ENCODE data around the gene EXOC6B. TPM values are rescaled to one million over a fixed set of nuclear protein-coding genes. Genes with fewer than 3 reads are reported as not detected.

The EXOC6B gene
- total RNA-seq, 4 donors from 2014 or later, result 15.7 to 58.4 (median 37.9) TPM

- Histone ChIP-seq H3K4me3 (no peak overlapping the region), H3K36me3 (no peaks in the 10 kb centered on the region), H3K9me3 (no peaks in the 10 kb centered on the region), H3K4me1 (peaks cover 0 to 10% (median 8%) of the 10 kb centered on the region in 4 donors), H3K27me3 (peaks cover 53% of the 10 kb centered on the region), H3K27ac (no peak overlapping the region)
- 52 to 71% methylated on average over 5 to 13 of the region's 13 CpGs for WGBS, 2 donors (ENCODE audit: low coverage in 1 of 2)
- no peak for DNase-seq
- intact Hi-C loops (cut with DNase I; ENCODE audit: low total_unique reads), result loop anchor here (2.0 kb wide), 1 partner anchor 90 kb away; no protein-coding TSS in a partner anchor
- in situ Hi-C loops (cut with MboI; ENCODE audit: low pct_ligation_motif_present in 1 of 4, low pct_unique_long_range_greater_than_20kb in 1 of 4, low sequenced_read_pairs in 3 of 4), result loop anchor here in 1 of 4 donors (10.0 kb wide), 1 partner anchor 88 kb away; no protein-coding TSS in a partner anchor
- TF ChIP-seq EP300 (IDR thresholded peaks at IDR 0.05; ENCODE audit: low read depth) (no peak), POLR2AphosphoS5 (IDR thresholded peaks at IDR 0.05) (no peak), POLR2A (IDR thresholded peaks at IDR 0.05) (no peak)
- TF ChIP-seq, protein P1, sequence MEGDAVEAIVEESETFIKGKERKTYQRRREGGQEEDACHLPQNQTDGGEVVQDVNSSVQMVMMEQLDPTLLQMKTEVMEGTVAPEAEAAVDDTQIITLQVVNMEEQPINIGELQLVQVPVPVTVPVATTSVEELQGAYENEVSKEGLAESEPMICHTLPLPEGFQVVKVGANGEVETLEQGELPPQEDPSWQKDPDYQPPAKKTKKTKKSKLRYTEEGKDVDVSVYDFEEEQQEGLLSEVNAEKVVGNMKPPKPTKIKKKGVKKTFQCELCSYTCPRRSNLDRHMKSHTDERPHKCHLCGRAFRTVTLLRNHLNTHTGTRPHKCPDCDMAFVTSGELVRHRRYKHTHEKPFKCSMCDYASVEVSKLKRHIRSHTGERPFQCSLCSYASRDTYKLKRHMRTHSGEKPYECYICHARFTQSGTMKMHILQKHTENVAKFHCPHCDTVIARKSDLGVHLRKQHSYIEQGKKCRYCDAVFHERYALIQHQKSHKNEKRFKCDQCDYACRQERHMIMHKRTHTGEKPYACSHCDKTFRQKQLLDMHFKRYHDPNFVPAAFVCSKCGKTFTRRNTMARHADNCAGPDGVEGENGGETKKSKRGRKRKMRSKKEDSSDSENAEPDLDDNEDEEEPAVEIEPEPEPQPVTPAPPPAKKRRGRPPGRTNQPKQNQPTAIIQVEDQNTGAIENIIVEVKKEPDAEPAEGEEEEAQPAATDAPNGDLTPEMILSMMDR (IDR thresholded peaks at IDR 0.05), result no peak
These were observed 37.2 kb upstream of the EXOC6B start for GRCh38 chr2:72863046-72863445.

GRCh38 chr2:72862239-72862988 lies 36.6 kb upstream of the EXOC6B start:
- no peak overlapping the region for H3K27ac ChIP-seq
- TF ChIP-seq, protein P1 (IDR thresholded peaks at IDR 0.05), result peak; percentile 90 to 98 (median 97)
- TF ChIP-seq POLR2A (IDR thresholded peaks at IDR 0.05), result no peak
- peaks cover 0 to 10% (median 8%) of the 10 kb centered on the region in 4 donors for H3K4me1 ChIP-seq
- in situ Hi-C loops (cut with MboI; ENCODE audit: low pct_ligation_motif_present in 1 of 4, low pct_unique_long_range_greater_than_20kb in 1 of 4, low sequenced_read_pairs in 3 of 4), result loop anchor here in 1 of 4 donors (10.0 kb wide), 1 partner anchor 88 kb away; no protein-coding TSS in a partner anchor
- H3K9me3 ChIP-seq, result no peaks in the 10 kb centered on the region
- H3K27me3 ChIP-seq, result peaks cover 51% of the 10 kb centered on the region
- WGBS, 2 donors (ENCODE audit: low coverage in 1 of 2), result 3 to 8% methylated on average over 5 to 29 of the region's 33 CpGs
- peak; percentile 90 for DNase-seq
- no peaks in the 10 kb centered on the region for H3K36me3 ChIP-seq
- H3K4me3 ChIP-seq, result peak overlapping the region in 2 of 4 donors; percentile 18 to 31
- intact Hi-C loops (cut with DNase I; ENCODE audit: low total_unique reads), result loop anchor here (2.0 kb wide), 1 partner anchor 90 kb away; no protein-coding TSS in a partner anchor

DNA sequence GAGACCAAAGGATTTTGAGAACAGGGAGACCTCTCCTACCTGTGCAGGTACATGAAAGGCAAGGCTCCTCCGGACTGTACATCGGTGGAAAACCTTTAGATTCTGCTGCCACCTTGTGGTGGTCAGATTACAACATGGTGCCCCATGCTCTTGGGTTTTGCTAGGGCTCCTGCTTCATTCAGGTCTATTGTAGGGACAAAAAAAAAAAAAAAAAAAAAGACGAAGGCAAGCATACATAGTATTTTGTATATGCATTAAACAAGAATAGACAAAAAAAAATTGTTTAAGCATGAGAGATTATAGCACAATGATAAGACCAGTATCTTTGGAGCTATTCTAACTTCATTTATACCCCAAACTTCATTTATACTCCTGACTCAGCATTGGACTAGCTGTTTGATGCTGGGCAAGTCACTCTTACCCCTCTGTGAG lies 34.0 kb upstream of the EXOC6B start:
- no peaks in the 10 kb centered on the region for H3K36me3 ChIP-seq
- peaks cover 54% of the 10 kb centered on the region for H3K27me3 ChIP-seq
- no peaks in the 10 kb centered on the region for H3K9me3 ChIP-seq
- no peak overlapping the region for H3K4me3 ChIP-seq
- DNase-seq, result peak; percentile 78
- intact Hi-C loops (cut with DNase I; ENCODE audit: low total_unique reads) (no loop called here), in situ Hi-C loops (cut with MboI; ENCODE audit: low pct_ligation_motif_present in 1 of 4, low pct_unique_long_range_greater_than_20kb in 1 of 4, low sequenced_read_pairs in 3 of 4) (loop anchor here in 3 of 4 donors (5.0 to 10.0 kb wide), 2 partner anchors 85 to 88 kb away; no protein-coding TSS in a partner anchor)
- 1 to 4% methylated on average over 3 of the region's 3 CpGs for WGBS, 2 donors (ENCODE audit: low coverage in 1 of 2)
- H3K4me1 ChIP-seq, result peaks cover 0 to 10% (median 8%) of the 10 kb centered on the region in 4 donors
- TF ChIP-seq, protein P1 (IDR thresholded peaks at IDR 0.05), result peak; percentile 52 to 64 (median 58)
- TF ChIP-seq EP300 (IDR thresholded peaks at IDR 0.05; ENCODE audit: low read depth), result no peak
- H3K27ac ChIP-seq, result no peak overlapping the region

GRCh38 chr2:72851333-72851732 lies 25.5 kb upstream of the EXOC6B start:
- H3K36me3 ChIP-seq, result no peaks in the 10 kb centered on the region
- in situ Hi-C loops (cut with MboI; ENCODE audit: low pct_ligation_motif_present in 1 of 4, low pct_unique_long_range_greater_than_20kb in 1 of 4, low sequenced_read_pairs in 3 of 4), result loop anchor here in 2 of 4 donors (5.0 to 10.0 kb wide), 2 partner anchors 74 to 77 kb away; no protein-coding TSS in a partner anchor
- WGBS, 2 donors (ENCODE audit: low coverage in 1 of 2), result 64 to 71% methylated on average over 4 to 7 of the region's 7 CpGs

More at GRCh38 chr2:72851333-72851732, 25.5 kb upstream of the EXOC6B start:
- no peaks in the 10 kb centered on the region for H3K9me3 ChIP-seq
- intact Hi-C loops (cut with DNase I; ENCODE audit: low total_unique reads), result no loop called here
- H3K4me1 ChIP-seq, result no peaks in the 10 kb centered on the region
- no peak for TF ChIP-seq POLR2A (IDR thresholded peaks at IDR 0.05)
- TF ChIP-seq POLR2AphosphoS5 (IDR thresholded peaks at IDR 0.05), result no peak
- TF ChIP-seq EP300 (IDR thresholded peaks at IDR 0.05; ENCODE audit: low read depth), result no peak
- TF ChIP-seq, protein P1 (IDR thresholded peaks at IDR 0.05), result no peak
- no peak for DNase-seq
- H3K4me3 ChIP-seq, result no peak overlapping the region
- peaks cover 18% of the 10 kb centered on the region for H3K27me3 ChIP-seq
- H3K27ac ChIP-seq, result no peak overlapping the region
